IMR-90 (cell line): Measurements from ENCODE around the gene GJA10. TPM values are rescaled to one million over a fixed set of nuclear protein-coding genes. Genes with fewer than 3 reads are reported as not detected.

Experiments
- ATAC-seq: fragments of 200-7000 bp; cut with Tn5 transposase; 2 replicates; pipeline ENCODE4 v1.9.1; 2020; ENCODE audit warnings: low read depth, mild to moderate bottlenecking, moderate library complexity
- BruUV-seq: library from RNA; stranded (reverse); fragments of 400-500 nt; replicated peaks from 2 replicates; lab custom pipeline; 2021; lab: Mats Ljungman, UMichigan
- CTCF ChIA-PET: fragments of 300-600 bp; formaldehyde crosslinking; extraction: SDS; loops from one replicate; lab custom pipeline; 2021; ENCODE audit warnings: antibody characterized with exemption; lab: Yijun Ruan, JAX
- POLR2A ChIA-PET: fragments of 300-600 bp; sonication (Branson Sonifier 250); formaldehyde crosslinking; loops from one replicate; lab custom pipeline; 2022; ENCODE audit warnings: antibody characterized with exemption; ENCODE audit not compliant: unreplicated experiment; lab: Charles Lee
- DNase-seq: peaks from one replicate; pipeline ENCODE4 v3.0.0; 2013
- H2AFZ ChIP-seq: replicated peaks from 2 replicates; pipeline ENCODE3; 2013; ENCODE audit warnings: low read length, mild to moderate bottlenecking; ENCODE audit not compliant: poor library complexity
- H2AK5ac ChIP-seq: 2 replicates; pipeline ENCODE4 v1.6.1; 2013; ENCODE audit warnings: low read depth, low read length, inconsistent platforms
- H2AK9ac ChIP-seq: replicated peaks from 2 replicates; pipeline ENCODE3; 2013; ENCODE audit warnings: mild to moderate bottlenecking, low read depth, low read length, moderate library complexity; ENCODE audit not compliant: poor library complexity
- H2BK120ac ChIP-seq: 2 replicates; pipeline ENCODE4 v1.6.1; 2013; ENCODE audit warnings: low read depth, low read length, inconsistent platforms
- H2BK15ac ChIP-seq: 3 replicates; pipeline ENCODE4 v1.6.1; 2013; ENCODE audit warnings: low read depth, low read length, inconsistent platforms
- H2BK20ac ChIP-seq: 2 replicates; pipeline ENCODE4 v1.6.1; 2013; ENCODE audit warnings: low read depth, mild to moderate bottlenecking, inconsistent platforms, low read length, moderate library complexity
- H2BK5ac ChIP-seq: 2 replicates; pipeline ENCODE4 v1.6.1; 2013; ENCODE audit warnings: mild to moderate bottlenecking, low read depth, low read length, inconsistent platforms; ENCODE audit not compliant: poor library complexity, severe bottlenecking
- H3K14ac ChIP-seq: replicated peaks from 2 replicates; pipeline ENCODE4 v1.6.1; 2013; ENCODE audit warnings: low read depth, low read length, inconsistent platforms
- H3K18ac ChIP-seq: 2 replicates; pipeline ENCODE4 v1.6.1; 2013; ENCODE audit warnings: low read depth, low read length, control low read depth
- H3K23ac ChIP-seq: 2 replicates; pipeline ENCODE4 v1.6.1; 2013; ENCODE audit warnings: low read depth, low read length, inconsistent platforms
- H3K27ac ChIP-seq: 2 replicates; pipeline ENCODE4 v1.5.1; 2013; ENCODE audit warnings: mild to moderate bottlenecking, control low read depth, low read length; ENCODE audit not compliant: insufficient read depth
- H3K27me3 ChIP-seq: 2 replicates; pipeline ENCODE4 v1.6.1; 2013; ENCODE audit warnings: low read length; ENCODE audit not compliant: control insufficient read depth, insufficient read depth
- H3K36me3 ChIP-seq: 2 replicates; pipeline ENCODE4 v1.6.1; 2013; ENCODE audit warnings: low read length, mixed read lengths; ENCODE audit not compliant: control insufficient read depth, insufficient read depth
- H3K4ac ChIP-seq: 2 replicates; pipeline ENCODE4 v1.6.1; 2013; ENCODE audit warnings: low read depth, low read length, inconsistent platforms
- H3K4me1 ChIP-seq: 2 replicates; pipeline ENCODE4 v1.6.1; 2013; ENCODE audit warnings: low read length, mixed read lengths; ENCODE audit not compliant: control insufficient read depth, insufficient read depth
- H3K4me2 ChIP-seq: 2 replicates; pipeline ENCODE4 v1.6.1; 2013; ENCODE audit warnings: low read depth, mild to moderate bottlenecking, control low read depth, low read length, moderate library complexity
- H3K4me3 ChIP-seq: 2 replicates; pipeline ENCODE4 v1.5.1; 2013; ENCODE audit warnings: low read depth, mild to moderate bottlenecking, control low read depth, low read length, moderate library complexity; ENCODE audit not compliant: insufficient read depth
- H3K56ac ChIP-seq: 2 replicates; pipeline ENCODE4 v1.6.1; 2013; ENCODE audit warnings: low read length, inconsistent platforms; ENCODE audit not compliant: insufficient read depth; ENCODE audit errors: extremely low read depth
- H3K79me1 ChIP-seq, 2 experiments: 2 replicates each; pipeline ENCODE4 v1.6.1; 2013; ENCODE audit warnings: low read length in 2 of 2, inconsistent platforms in 1 of 2, low read depth in 1 of 2
- H3K9ac ChIP-seq: 2 replicates; pipeline ENCODE4 v1.6.1; 2013; ENCODE audit warnings: low read depth, low read length, control low read depth
- H3K9me1 ChIP-seq: 2 replicates; pipeline ENCODE4 v1.6.1; 2013; ENCODE audit warnings: low read length, inconsistent platforms; ENCODE audit not compliant: insufficient read depth
- H3K9me3 ChIP-seq: 2 replicates; pipeline ENCODE4 v1.6.1; 2013; ENCODE audit warnings: low read length; ENCODE audit not compliant: control insufficient read depth, insufficient read depth
- H4K20me1 ChIP-seq: 2 replicates; pipeline ENCODE4 v1.6.1; 2013; ENCODE audit warnings: low read length, inconsistent platforms; ENCODE audit not compliant: insufficient read depth
- H4K5ac ChIP-seq: 2 replicates; pipeline ENCODE4 v1.6.1; 2013; ENCODE audit warnings: mild to moderate bottlenecking, low read depth, low read length, control low read depth
- H4K8ac ChIP-seq, 2 experiments: 2 replicates each; pipeline ENCODE4 v1.6.1; 2013; ENCODE audit warnings: low read depth in 2 of 2, low read length in 2 of 2, control low read depth in 1 of 2, inconsistent platforms in 1 of 2
- H4K91ac ChIP-seq: 2 replicates; pipeline ENCODE4 v1.6.1; 2013; ENCODE audit warnings: low read depth, low read length, inconsistent platforms; ENCODE audit not compliant: insufficient read depth
- BHLHE40 ChIP-seq: fragments of 150-350 bp; IDR thresholded peaks from 2 replicates; pipeline ENCODE4 v1.6.1; 2016; ENCODE audit warnings: mild to moderate bottlenecking, low read depth, low read length
- CEBPB ChIP-seq: IDR thresholded peaks from 2 replicates; pipeline ENCODE4 v1.6.1; 2012; ENCODE audit warnings: low read depth, low read length, improper control_type of control experiment
- CHD1 ChIP-seq: IDR thresholded peaks from 2 replicates; pipeline ENCODE4 v1.6.1; 2012; ENCODE audit warnings: low read depth, low read length, improper control_type of control experiment
- ELK1 ChIP-seq: fragments of 150-350 bp; IDR thresholded peaks from 2 replicates; pipeline ENCODE4 v1.6.1; 2016; ENCODE audit warnings: low read depth, mild to moderate bottlenecking, low read length, moderate library complexity, borderline replicate concordance
- FOS ChIP-seq: fragments of 150-350 bp; IDR thresholded peaks from 2 replicates; pipeline ENCODE4 v1.6.1; 2016; ENCODE audit warnings: low read depth, low read length
- MAZ ChIP-seq: IDR thresholded peaks from 2 replicates; pipeline ENCODE4 v1.6.1; 2012; ENCODE audit warnings: low read depth, mild to moderate bottlenecking, low read length, improper control_type of control experiment, moderate library complexity, borderline replicate concordance
- MXI1 ChIP-seq: IDR thresholded peaks from 2 replicates; pipeline ENCODE4 v1.6.1; 2012; ENCODE audit warnings: low read depth, mild to moderate bottlenecking, low read length, moderate library complexity, borderline replicate concordance
- NFE2L2 ChIP-seq: fragments of 150-350 bp; IDR thresholded peaks from 2 replicates; pipeline ENCODE4 v1.6.1; 2016; ENCODE audit warnings: low read depth, mild to moderate bottlenecking, low read length
- POLR2A ChIP-seq: IDR thresholded peaks from 2 replicates; pipeline ENCODE4 v1.6.1; 2012; ENCODE audit warnings: mild to moderate bottlenecking, low read depth, low read length
- RAD21 ChIP-seq: IDR thresholded peaks from 2 replicates; pipeline ENCODE4 v1.6.1; 2012; ENCODE audit warnings: low read length, improper control_type of control experiment
- RCOR1 ChIP-seq: IDR thresholded peaks from 2 replicates; pipeline ENCODE4 v1.6.1; 2012; ENCODE audit warnings: mild to moderate bottlenecking, low read length, improper control_type of control experiment; ENCODE audit not compliant: insufficient replicate concordance
- RFX5 ChIP-seq: IDR thresholded peaks from 2 replicates; pipeline ENCODE4 v1.8.0; 2012; ENCODE audit warnings: low read depth, mild to moderate bottlenecking, low read length, moderate library complexity
- USF2 ChIP-seq: fragments of 150-350 bp; IDR thresholded peaks from 2 replicates; pipeline ENCODE4 v1.6.1; 2017; ENCODE audit warnings: mild to moderate bottlenecking, antibody characterized with exemption, low read length, low read depth
- WGBS, 2 experiments: methylation state at CpG; one replicate each; pipeline versions ENCODE4 v1.1.5 to v1.1.7; 2013; ENCODE audit warnings: missing lambda C conversion rate in 2 of 2; ENCODE audit not compliant: insufficient read length in 1 of 2; ENCODE audit errors: extremely low coverage in 2 of 2; 5-methylcytosine and 5-hydroxymethylcytosine counted together
- dilution Hi-C: fragments of 300-500 bp; cut with HindIII; formaldehyde crosslinking; loops from one replicate; pipeline ENCODE4 v1.14.3; 2018; ENCODE audit warnings: low sequenced_read_pairs; ENCODE audit not compliant: unreplicated experiment
- in situ Hi-C: fragments of 300-500 bp; cut with MboI; formaldehyde crosslinking; loops from 3 replicates; pipeline ENCODE4 v1.14.3; 2019; ENCODE audit warnings: low sequenced_read_pairs, inconsistent platforms, mixed read lengths
- intact Hi-C: fragments of 100-400 bp; cut with micrococcal nuclease; formaldehyde crosslinking; loops from 2 replicates; pipeline ENCODE4 v1.10.0; 2022
- polyA plus RNA-seq, 3 experiments: library from polyadenylated mRNA; depleted of rRNA; stranded (reverse); fragments of >200 nt; gene quantifications; 2 replicates each; pipeline ENCODE4 v1.2.3, GENCODE V29; 2012; ENCODE audit warnings: low replicate concordance in 1 of 3
- total RNA-seq: library from RNA; depleted of rRNA; stranded (reverse); fragments of >200 nt; gene quantifications from 2 replicates; pipeline ENCODE4 v1.2.3, GENCODE V29; 2012

Gene GJA10
- total and polyA plus RNA-seq, 2 of the 4 experiments (the other 2 are of a cell fraction) = not detected

GRCh38 chr6:89941031-89941762 lies 46.9 kb downstream of the GJA10 start (continued):
- TF ChIP-seq CEBPB = no peak

GRCh38 chr6:89941763-89942497 lies 47.7 kb downstream of the GJA10 start:
- dilution Hi-C loops (no loop called here), in situ Hi-C loops (loop anchor here (5.0 kb wide), 1 partner anchor 535 kb away; no protein-coding TSS in a partner anchor), intact Hi-C loops (loop anchor here (2.0 kb wide), 1 partner anchor 355 kb away; the partner anchor contains the start of gene BACH2)
- Histone ChIP-seq H2BK15ac (no peak overlapping the region), H3K27ac (no peak overlapping the region), H3K4me2 (no peak overlapping the region), H3K14ac (no peak overlapping the region), H2BK5ac (no peak overlapping the region), H3K9me3 (no peaks in the 10 kb centered on the region), H3K4ac (no peak overlapping the region), H3K56ac (no peak overlapping the region), H2AFZ (no peak overlapping the region), H2BK120ac (no peak overlapping the region), H3K79me1 (no peaks in the 10 kb centered on the region), H3K18ac (no peak overlapping the region), H3K36me3 (no peaks in the 10 kb centered on the region), H3K27me3 (no peaks in the 10 kb centered on the region), H3K9me1 (no peaks in the 10 kb centered on the region), H4K5ac (no peak overlapping the region), H2BK20ac (no peak overlapping the region), H2AK5ac (no peak overlapping the region), H4K8ac (no peak overlapping the region), H2AK9ac (no peak overlapping the region), H4K20me1 (no peaks in the 10 kb centered on the region), H3K4me3 (no peak overlapping the region), H3K9ac (no peak overlapping the region), H4K91ac (no peak overlapping the region), H3K23ac (no peak overlapping the region), H3K4me1 (no peaks in the 10 kb centered on the region; the same call in 1 of the 2 replicates)
- 80% methylated on average over 3 of the region's 6 CpGs; no CpG with 5 or more reads in 1 of the 2 experiments for WGBS, 2 experiments
- ATAC-seq (no peak), DNase-seq (no peak)
- CTCF ChIA-PET = no interaction called here
- BruUV-seq = no TSS peak
- POLR2A ChIA-PET = no interaction called here
- TF ChIP-seq BHLHE40 (no peak), USF2 (no peak), RFX5 (no peak), CEBPB (no peak), RAD21 (no peak), MXI1 (no peak), RCOR1 (no peak), FOS (no peak), POLR2A (no peak), ELK1 (no peak), NFE2L2 (no peak), MAZ (no peak), CHD1 (no peak)
